ENCODE results near the gene ROR2.

The ROR2 gene

GRCh38 chr9:91917436-91917835 lies 32.6 kb downstream of the ROR2 start:
- TF ChIP-seq REST (IDR thresholded peaks at IDR 0.05; ENCODE audit: insufficient read depth in 1 of 2, low read depth in 2 of 2, low read length in 2 of 2), result no peak
- TF ChIP-seq POLR2AphosphoS5 (IDR thresholded peaks at IDR 0.05; ENCODE audit: low read depth, low read length), result no peak
- TF ChIP-seq FOXP2 (optimal IDR thresholded peaks at IDR 0.05; ENCODE audit: borderline replicate concordance, extremely low read depth, extremely low read length, insufficient read depth), result no peak
- TF ChIP-seq TAF1 (IDR thresholded peaks at IDR 0.05; ENCODE audit: borderline replicate concordance, insufficient read depth, low read length), result no peak
- TF ChIP-seq SIN3A (IDR thresholded peaks at IDR 0.05; ENCODE audit: borderline replicate concordance, insufficient read depth, low read length), result no peak

DNA sequence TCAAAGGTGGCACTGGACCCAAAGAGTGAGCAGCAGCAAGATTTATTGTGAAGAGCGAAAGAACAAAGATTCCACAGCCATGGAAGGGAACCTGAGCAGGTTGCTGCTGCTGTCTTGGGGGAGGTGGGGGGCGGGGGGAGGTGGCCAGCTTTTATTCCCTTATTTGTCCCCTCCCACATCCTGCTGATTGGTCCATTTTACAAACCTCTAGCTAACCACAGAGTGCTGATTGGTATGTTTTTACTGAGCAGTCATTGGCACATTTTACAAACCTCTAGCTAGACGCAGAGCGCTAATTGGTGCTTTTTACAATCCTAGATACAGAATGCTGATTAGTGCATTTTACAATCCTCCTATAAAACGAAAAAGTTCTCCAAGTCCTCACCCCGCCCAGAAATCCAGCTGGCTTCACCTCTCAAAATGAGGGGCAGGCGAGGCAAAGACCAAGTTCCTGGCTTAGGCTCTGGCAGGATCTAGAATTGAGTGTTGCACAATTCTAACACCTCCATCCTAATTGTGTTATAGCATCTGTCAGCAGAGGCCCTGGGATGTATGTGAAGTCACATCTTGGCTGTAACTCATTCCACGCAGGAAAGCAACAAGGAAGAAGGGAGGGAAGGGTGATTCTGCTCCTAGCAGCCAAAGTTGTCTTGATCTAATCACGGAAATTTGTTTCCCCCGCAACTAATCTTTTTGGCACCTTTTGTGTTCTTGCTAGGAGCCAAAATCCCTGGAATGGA lies 34.3 kb downstream of the ROR2 start:
- TF ChIP-seq SIN3A (IDR thresholded peaks at IDR 0.05; ENCODE audit: borderline replicate concordance, insufficient read depth, low read length), result no peak
- no peak for TF ChIP-seq POLR2AphosphoS5 (IDR thresholded peaks at IDR 0.05; ENCODE audit: low read depth, low read length)
- no peak for TF ChIP-seq REST (IDR thresholded peaks at IDR 0.05; ENCODE audit: insufficient read depth in 1 of 2, low read depth in 2 of 2, low read length in 2 of 2)
- no peak for TF ChIP-seq TAF1 (IDR thresholded peaks at IDR 0.05; ENCODE audit: borderline replicate concordance, insufficient read depth, low read length)
- no peak for TF ChIP-seq FOXP2 (optimal IDR thresholded peaks at IDR 0.05; ENCODE audit: borderline replicate concordance, extremely low read depth, extremely low read length, insufficient read depth)

DNA sequence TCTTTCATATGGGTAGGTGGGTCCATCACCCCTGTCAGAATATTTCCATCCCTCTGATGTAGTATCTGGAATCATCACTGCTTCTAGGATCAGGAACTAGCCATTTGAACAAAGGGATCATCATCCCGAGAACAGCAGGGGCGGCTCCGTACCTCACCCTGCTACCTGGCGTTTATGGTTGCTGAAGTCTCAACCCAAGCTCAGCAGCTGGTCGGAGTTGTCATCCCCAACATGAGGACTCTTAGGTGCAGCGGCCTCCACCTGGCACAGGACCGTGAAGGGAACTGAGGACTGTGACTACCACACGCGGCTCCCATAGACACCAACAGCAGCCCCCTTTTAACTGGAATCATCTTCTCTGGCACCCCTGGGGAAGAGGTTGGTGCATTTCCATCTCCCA lies 35.1 kb downstream of the ROR2 start:
- TF ChIP-seq POLR2AphosphoS5 (IDR thresholded peaks at IDR 0.05; ENCODE audit: low read depth, low read length), result no peak
- TF ChIP-seq TAF1 (IDR thresholded peaks at IDR 0.05; ENCODE audit: borderline replicate concordance, insufficient read depth, low read length), result no peak

DNA sequence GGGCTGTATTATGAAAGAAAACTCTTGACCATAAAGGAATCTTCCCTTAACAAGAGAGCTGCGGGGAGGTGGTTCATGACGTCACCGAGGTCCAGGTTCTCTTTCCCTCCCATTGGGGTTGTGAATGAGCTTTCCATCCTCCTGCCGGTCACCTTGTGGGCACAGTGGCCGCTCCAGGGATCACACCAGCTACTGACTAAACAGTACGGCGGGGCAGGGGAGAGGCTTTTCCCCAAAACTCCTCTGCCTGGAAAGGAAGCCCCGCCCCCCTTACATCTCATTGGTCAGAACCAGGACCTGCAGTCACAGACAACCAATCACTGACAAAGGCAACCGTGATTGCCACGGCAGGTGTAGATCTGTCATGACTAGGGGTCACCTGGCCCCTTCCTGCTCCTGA lies 35.6 kb downstream of the ROR2 start:
- TF ChIP-seq REST (IDR thresholded peaks at IDR 0.05; ENCODE audit: insufficient read depth in 1 of 2, low read depth in 2 of 2, low read length in 2 of 2) (no peak), FOXP2 (optimal IDR thresholded peaks at IDR 0.05; ENCODE audit: borderline replicate concordance, extremely low read depth, extremely low read length, insufficient read depth) (no peak), TAF1 (IDR thresholded peaks at IDR 0.05; ENCODE audit: borderline replicate concordance, insufficient read depth, low read length) (no peak), POLR2AphosphoS5 (IDR thresholded peaks at IDR 0.05; ENCODE audit: low read depth, low read length) (no peak), SIN3A (IDR thresholded peaks at IDR 0.05; ENCODE audit: borderline replicate concordance, insufficient read depth, low read length) (no peak)

DNA sequence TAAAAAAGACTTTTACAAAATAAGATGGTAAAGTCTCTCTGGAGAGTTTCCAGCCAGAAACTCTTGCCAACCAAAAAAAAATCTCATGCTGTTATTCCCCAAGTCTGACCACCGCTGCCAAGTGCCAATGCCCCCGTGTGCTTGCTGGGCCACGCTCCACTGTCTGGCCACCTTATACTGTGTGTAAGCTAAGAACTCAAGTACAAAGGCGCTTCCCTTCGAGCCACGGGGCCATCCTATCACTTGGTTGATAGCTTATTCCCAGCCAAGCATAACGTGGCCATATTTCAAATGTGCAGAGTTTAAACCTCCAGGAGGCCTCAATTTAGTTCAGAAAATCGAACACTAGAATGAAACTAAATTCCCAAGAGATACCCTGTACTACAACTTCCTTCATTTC lies 36.0 kb downstream of the ROR2 start:
- TF ChIP-seq POLR2AphosphoS5 (IDR thresholded peaks at IDR 0.05; ENCODE audit: low read depth, low read length), result no peak

- TF ChIP-seq TAF1 (IDR thresholded peaks at IDR 0.05; ENCODE audit: borderline replicate concordance, insufficient read depth, low read length) (no peak), FOXP2 (optimal IDR thresholded peaks at IDR 0.05; ENCODE audit: borderline replicate concordance, extremely low read depth, extremely low read length, insufficient read depth) (no peak), REST (IDR thresholded peaks at IDR 0.05; ENCODE audit: insufficient read depth in 1 of 2, low read depth in 2 of 2, low read length in 2 of 2) (no peak), SIN3A (IDR thresholded peaks at IDR 0.05; ENCODE audit: borderline replicate concordance, insufficient read depth, low read length) (no peak), POLR2AphosphoS5 (IDR thresholded peaks at IDR 0.05; ENCODE audit: low read depth, low read length) (no peak)
Measured at GRCh38 chr9:91913096-91913495, 36.9 kb downstream of the ROR2 start.
